NCI-H128 (cell line): ENCODE data around the gene AGTRAP.

Experiments
- DNase-seq: peaks from one replicate; lab custom pipeline; 2025; ENCODE audit not compliant: unreplicated experiment; lab: John Stamatoyannopoulos, UW

Gene AGTRAP

GRCh38 chr1:11781297-11781696 is 45.4 kb downstream of the AGTRAP start:
- DNase-seq: no peak

DNA sequence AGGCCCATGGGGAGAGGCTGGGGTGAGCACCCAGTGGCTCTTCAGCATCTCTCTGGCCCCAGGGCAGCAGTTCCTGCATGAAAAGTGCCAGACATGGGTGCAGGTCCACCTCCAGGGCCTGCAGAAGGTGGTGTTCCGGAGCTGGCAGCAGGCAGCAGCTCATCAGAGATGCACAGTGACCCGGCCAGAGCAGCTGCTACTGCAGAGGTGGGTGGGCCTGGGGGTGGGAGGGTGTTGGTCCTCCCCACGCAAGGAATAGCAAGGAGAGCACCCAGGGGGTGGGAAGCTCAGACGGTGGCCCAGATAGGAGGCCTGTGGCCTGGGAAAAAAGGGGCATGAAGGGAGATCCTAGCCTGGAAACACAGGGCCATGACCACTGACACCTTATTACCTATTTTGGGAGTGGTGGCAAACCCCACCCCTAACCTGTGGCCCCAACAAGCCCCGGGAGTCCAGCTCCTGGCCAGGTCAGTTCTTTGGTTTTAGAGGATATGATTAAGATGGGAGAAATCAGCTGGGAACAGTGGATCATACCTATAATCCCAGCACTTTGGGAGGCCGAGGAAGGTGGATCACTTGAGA is 46.3 kb downstream of the AGTRAP start:
- DNase-seq: no peak

DNA sequence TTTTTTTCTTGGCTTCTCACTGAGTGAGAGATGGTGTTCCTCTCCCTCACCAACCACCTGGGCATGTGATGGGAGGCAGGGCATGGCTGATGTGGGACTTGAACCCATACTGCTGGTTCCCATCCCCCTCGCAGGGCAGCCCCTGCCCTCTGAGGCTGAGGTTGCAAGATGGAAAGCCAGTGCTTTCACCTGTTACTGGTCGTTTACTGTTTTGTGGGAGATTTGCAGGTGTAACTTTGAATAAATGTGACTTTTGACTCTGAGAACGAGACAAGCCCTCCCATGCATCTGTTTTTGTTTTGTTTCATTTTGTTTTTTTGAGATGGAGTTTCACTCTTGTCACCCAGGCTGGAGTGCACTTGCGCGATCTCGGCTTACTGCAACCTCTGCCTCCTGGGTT is 47.6 kb downstream of the AGTRAP start:
- DNase-seq: no peak

DNA sequence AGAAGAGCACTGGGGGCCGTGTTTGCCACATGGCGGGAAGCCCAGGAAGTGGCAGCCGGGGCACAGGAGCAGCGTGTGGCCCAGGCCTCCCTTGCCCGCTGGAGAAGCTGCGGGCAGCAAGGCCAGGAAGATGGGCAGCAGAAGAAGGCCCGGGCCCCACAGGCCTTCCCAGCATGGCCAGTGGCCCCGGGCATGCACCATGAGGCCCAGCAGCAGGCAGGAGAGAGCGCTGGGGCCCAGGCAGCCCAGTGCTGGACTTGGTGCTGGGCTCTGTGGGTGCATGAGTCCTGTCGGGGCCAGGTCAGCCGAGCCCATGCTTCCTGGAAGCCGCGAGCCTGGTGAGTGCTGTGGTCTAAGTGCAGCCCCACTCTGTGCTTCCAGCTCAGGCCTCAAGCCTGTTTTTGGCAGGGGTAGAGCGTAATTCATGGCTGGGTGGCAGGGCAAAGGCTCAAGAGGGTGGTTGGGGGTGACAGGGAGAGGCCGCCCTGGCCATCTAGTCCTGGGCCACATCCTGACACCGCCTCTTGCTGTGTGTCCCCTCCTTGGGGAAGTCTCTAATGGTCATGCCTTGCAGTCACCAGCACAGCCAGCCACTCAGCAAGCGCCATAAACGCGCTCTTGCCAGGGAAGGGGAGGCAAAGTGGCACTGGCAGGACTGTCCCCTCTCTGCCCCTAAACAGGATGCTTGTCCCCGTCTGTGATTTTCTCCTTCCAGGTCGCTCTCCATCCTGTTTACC is 48.5 kb downstream of the AGTRAP start:
- no peak for DNase-seq

GRCh38 chr1:11784993-11785769 is 49.2 kb downstream of the AGTRAP start:
- DNase-seq: no peak

GRCh38 chr1:11786168-11786567 is 50.2 kb downstream of the AGTRAP start:
- no peak for DNase-seq

DNA sequence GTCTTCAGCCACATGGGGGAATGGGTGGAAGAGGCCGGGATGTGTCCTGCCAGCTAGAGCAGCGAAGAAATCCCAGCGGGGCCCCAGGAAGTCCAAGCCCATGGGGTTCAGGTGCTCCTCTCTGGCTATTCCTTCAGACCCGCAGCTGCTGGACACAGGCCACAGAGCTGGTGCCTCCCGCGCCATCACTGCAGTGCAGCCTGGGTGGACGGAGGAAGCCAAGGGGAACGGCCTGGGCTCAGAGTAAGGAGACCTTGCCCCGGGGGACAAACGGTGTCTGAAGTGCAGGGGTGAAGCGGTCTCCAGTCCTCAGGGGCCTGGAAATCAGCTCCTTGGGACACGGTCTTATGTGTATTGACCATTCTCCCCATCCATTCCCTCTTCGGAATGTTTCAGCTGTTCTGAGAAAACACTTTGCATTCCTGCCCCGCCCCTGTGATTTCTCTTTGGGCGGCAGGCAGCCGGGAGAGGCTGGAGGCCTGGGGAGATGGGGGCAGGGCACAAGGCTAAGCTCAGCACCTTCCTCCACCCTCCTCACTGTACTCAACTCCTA is 51.4 kb downstream of the AGTRAP start:
- no peak for DNase-seq

GRCh38 chr1:11787804-11788436 is 52.0 kb downstream of the AGTRAP start:
- no peak for DNase-seq

GRCh38 chr1:11788549-11789053 is 52.7 kb downstream of the AGTRAP start:
- no peak for DNase-seq

DNA sequence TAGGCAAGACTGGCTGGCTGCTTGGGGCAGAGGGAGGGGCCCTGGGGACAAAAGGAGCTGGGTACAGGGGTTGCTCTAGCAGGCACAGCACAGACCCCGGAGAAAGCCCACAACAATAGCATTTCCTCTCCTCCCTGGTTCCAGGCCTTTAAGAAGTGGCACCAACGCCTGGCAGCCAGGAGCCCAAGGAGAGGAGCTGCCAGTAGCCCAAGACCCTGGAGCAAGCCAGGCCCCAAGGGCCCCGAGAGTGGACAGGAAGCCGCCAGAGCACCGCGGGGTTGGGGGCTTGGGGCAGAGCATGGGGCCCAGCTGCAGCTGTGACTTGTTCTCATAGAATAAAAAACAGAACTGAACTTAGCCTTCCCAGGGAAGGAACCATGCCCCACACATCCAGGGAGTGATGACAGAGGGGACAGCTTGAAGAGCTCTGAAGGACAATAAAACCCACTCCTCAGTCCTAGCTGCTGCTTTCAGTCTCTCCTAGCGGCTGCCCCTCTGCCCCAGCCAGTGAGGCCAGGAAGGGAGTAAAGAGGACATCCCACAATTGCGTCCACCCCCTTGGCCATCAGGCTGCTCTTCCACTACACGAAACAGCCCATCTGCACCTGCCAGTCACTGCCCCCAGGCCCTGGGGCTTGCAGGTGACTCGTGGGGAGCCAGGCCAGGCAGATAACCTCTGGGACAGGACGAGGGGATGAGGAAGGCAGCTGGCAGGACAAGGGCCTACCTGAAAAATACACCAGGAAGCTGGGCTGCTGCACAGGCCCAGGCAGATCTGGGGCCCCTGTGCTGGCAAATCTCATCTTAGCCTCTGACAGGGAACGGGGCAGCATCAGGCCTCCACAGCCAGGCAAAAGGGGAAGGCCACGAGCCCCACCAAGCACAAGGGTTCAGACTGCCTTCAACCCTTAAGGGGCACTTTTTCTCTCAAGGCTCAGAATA is 53.5 kb downstream of the AGTRAP start:
- DNase-seq: no peak

DNA sequence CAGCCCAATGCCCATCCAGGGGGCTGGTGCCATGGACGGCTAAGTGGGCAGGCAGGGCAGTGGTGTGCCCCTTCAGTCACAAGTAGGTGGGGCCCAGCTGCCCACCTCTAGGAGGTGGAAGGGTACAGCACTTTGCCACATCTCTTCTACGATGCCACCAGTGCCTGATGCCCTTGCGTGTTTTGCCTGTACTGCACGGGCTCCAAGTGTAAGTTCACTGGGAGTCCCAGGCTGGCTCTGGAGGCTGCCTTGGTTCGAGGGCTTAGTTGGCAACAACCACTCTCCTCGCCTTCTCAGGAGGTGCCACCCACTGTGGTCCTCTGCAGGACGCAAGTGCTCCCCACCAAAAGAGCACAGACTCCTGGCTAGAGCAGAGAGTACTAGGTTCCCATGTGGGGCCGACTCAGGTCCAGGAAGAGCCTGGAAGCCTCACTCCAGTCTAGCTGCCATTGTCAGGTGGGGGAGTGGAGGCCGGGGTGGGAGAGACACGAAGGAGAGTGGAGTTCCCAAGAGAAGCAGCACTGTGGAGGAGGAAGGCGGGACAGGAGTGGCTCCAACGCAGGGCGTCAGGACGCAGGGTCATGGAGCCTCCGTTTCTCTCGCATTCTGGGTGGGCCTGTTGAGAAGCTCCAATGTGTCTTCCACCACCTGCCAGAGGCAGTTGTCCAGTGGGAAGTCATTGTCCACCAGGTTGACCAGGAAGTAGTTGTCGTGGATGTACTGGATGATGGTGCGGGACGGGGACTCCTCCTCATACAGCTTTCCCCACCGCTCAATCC is 54.4 kb downstream of the AGTRAP start:
- DNase-seq: no peak

- no peak for DNase-seq
These were observed 55.2 kb downstream of the AGTRAP start for GRCh38 chr1:11790880-11791715.

DNA sequence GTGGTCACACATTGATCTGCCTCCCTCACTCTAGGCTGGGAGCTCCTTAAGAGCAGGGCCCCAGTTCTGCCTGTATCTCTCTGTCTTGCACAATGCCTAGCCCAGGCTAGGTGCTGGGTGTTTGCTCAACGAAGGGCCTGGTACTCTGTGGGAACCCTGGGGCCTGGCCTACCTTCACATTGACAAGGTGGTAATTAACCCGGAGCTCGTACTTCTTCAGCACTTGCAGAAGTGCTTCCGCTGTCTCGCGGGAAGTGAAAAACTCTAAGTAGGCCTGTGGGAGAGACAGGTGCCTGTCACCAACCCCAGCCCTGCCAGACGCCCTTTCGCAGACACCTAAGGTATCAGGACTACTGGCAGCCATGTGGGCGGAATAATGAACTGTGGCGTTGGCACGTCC is 56.2 kb downstream of the AGTRAP start:
- no peak for DNase-seq

DNA sequence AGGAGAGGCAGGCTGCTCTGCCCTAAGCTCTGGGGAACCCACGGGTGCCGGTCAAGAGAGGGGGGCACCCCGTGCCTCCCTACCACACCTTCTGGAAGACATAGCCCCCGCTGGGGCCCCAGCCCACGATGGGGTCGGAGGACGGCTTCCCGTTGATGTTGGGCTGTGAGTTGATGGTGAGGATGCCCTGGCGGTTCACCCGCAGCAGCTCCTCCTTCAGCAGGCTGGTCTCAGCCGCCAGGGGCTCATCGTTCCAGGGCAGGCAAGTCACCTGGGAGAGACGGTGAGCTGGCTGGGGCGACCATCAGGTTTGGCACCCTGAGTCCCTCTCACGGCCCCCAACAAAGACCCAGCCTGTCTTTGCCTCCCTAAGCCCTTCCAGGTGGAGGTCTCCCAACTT is 57.9 kb downstream of the AGTRAP start:
- DNase-seq: no peak

- DNase-seq: no peak
These were observed 58.7 kb downstream of the AGTRAP start for GRCh38 chr1:11794446-11795237.

GRCh38 chr1:11795238-11795890 is 59.4 kb downstream of the AGTRAP start:
- no peak for DNase-seq
